COLO668 (cell line): ENCODE measurements around the gene VAX1.
"Not testable (repeated sequence)": the region's sequence is repeated elsewhere in the genome, so short reads cannot be mapped to it uniquely, and the experiment has no call there.

Experiments
- DNase-seq: peaks from one replicate; lab custom pipeline; 2025; ENCODE audit not compliant: unreplicated experiment; lab: John Stamatoyannopoulos, UW

The VAX1 gene

GRCh38 chr10:117084421-117085246, 53.4 kb downstream of the VAX1 start:
- DNase-seq: not testable (repeated sequence)
